HFFc6 (cell line): Measurements from ENCODE around the gene AGO4. TPM values are rescaled to one million over a fixed set of nuclear protein-coding genes. Genes with fewer than 3 reads are reported as not detected.

ENCODE experiments used
- DNase-seq: peaks from one replicate; pipeline ENCODE4 v3.0.0-alpha.2; 2018
- H3K27ac Mint-ChIP-seq: 2 replicates; pipeline ENCODE4 v1.8.0; 2020; ENCODE audit warnings: mild to moderate bottlenecking, mixed read lengths
- H3K27me3 Mint-ChIP-seq: 2 replicates; pipeline ENCODE4 v1.8.0; 2021; ENCODE audit warnings: mild to moderate bottlenecking, moderate library complexity, mixed read lengths; ENCODE audit not compliant: insufficient read depth
- H3K36me3 Mint-ChIP-seq: 2 replicates; pipeline ENCODE4 v1.8.0; 2021; ENCODE audit warnings: low read depth, mixed read lengths
- H3K4me1 Mint-ChIP-seq: 2 replicates; pipeline ENCODE4 v1.8.0; 2020; ENCODE audit warnings: low read depth, mixed read lengths
- H3K4me3 Mint-ChIP-seq: 2 replicates; pipeline ENCODE4 v1.8.0; 2020; ENCODE audit warnings: mild to moderate bottlenecking, moderate library complexity, mixed read lengths
- H3K9me3 Mint-ChIP-seq: 2 replicates; pipeline ENCODE4 v1.8.0; 2020; ENCODE audit warnings: mild to moderate bottlenecking, mixed read lengths
- CTCF ChIP-seq: fragments of 200-600 bp; sonication (generic); IDR thresholded peaks from 2 replicates; pipeline ENCODE4 v1.5.0; 2021; ENCODE audit warnings: antibody characterized with exemption, mild to moderate bottlenecking
- total RNA-seq, 6 experiments: library from RNA; stranded (reverse); fragmentation: NEBNext Ultra II Directional; extraction: Animal tissue kit (Norgen Biotek cat#: 25700); gene quantifications; 2 replicates in 1 of 6; 3 replicates in 5 of 6; pipeline ENCODE4 v1.2.3, GENCODE V29; 2021

Gene AGO4
- total RNA-seq, 6 experiments from 2014 or later: 3.6 to 6.9 (median 6.3) TPM

- Mint-ChIP-seq H3K27me3 (0 out of 2 replicates have a peak, but pooled peaks cover 5% of the 10 kb centered on the region), H3K4me3 (peak overlapping the region; percentile 2; the same call in 1 of the 2 replicates), H3K36me3 (no peaks in the 10 kb centered on the region), H3K4me1 (peaks cover 36% of the 10 kb centered on the region), H3K9me3 (no peaks in the 10 kb centered on the region), H3K27ac (no peak overlapping the region)
- DNase-seq: no peak
- TF ChIP-seq CTCF: no peak
These were observed 74.0 kb downstream of the AGO4 start for GRCh38 chr1:35881850-35882273.

GRCh38 chr1:35882586-35882944 lies 74.7 kb downstream of the AGO4 start:
- no peak for DNase-seq
- Mint-ChIP-seq H3K4me3 (peak overlapping the region; percentile 2; the same call in 1 of the 2 replicates), H3K9me3 (no peaks in the 10 kb centered on the region), H3K27me3 (0 out of 2 replicates have a peak, but pooled peaks cover 5% of the 10 kb centered on the region), H3K36me3 (no peaks in the 10 kb centered on the region), H3K27ac (no peak overlapping the region), H3K4me1 (peaks cover 43% of the 10 kb centered on the region)
- TF ChIP-seq CTCF: no peak

- H3K27me3 Mint-ChIP-seq: 0 out of 2 replicates have a peak, but pooled peaks cover 5% of the 10 kb centered on the region
- peak; percentile 97 for TF ChIP-seq CTCF
- H3K4me1 Mint-ChIP-seq: peaks cover 44% of the 10 kb centered on the region
- no peaks in the 10 kb centered on the region for H3K36me3 Mint-ChIP-seq
- DNase-seq: peak; percentile 89
- H3K27ac Mint-ChIP-seq: peak within 1 kb of the TSS; percentile 60
- no peaks in the 10 kb centered on the region for H3K9me3 Mint-ChIP-seq
- H3K4me3 Mint-ChIP-seq: peak within 1 kb of the TSS; percentile 93
These were observed 75.3 kb downstream of the AGO4 start, which contains the start of gene AGO1 for GRCh38 chr1:35882945-35883634. TSS of gene AGO1 (plus strand) at chr1:35883209. CDS start at chr1:35883422, 213 bp downstream.

- 0 out of 2 replicates have a peak, but pooled peaks cover 5% of the 10 kb centered on the region for H3K27me3 Mint-ChIP-seq
- H3K9me3 Mint-ChIP-seq: no peaks in the 10 kb centered on the region
- peak overlapping the region; percentile 93 for H3K4me3 Mint-ChIP-seq
- peak overlapping the region; percentile 60 for H3K27ac Mint-ChIP-seq
- peak; percentile 2 for DNase-seq
- no peaks in the 10 kb centered on the region; the same call in 1 of the 2 replicates for H3K36me3 Mint-ChIP-seq
- no peak for TF ChIP-seq CTCF
- peaks cover 44% of the 10 kb centered on the region for H3K4me1 Mint-ChIP-seq
These were observed 75.9 kb downstream of the AGO4 start for GRCh38 chr1:35883635-35884101.

- H3K27ac Mint-ChIP-seq: no peak overlapping the region
- H3K27me3 Mint-ChIP-seq: 0 out of 2 replicates have a peak, but pooled peaks cover 5% of the 10 kb centered on the region
- DNase-seq: no peak
- TF ChIP-seq CTCF: no peak
- H3K4me3 Mint-ChIP-seq: no peak overlapping the region; the same call in 1 of the 2 replicates
- no peaks in the 10 kb centered on the region; the same call in 1 of the 2 replicates for H3K36me3 Mint-ChIP-seq
- peaks cover 44% of the 10 kb centered on the region for H3K4me1 Mint-ChIP-seq
- no peaks in the 10 kb centered on the region for H3K9me3 Mint-ChIP-seq
These were observed 77.1 kb downstream of the AGO4 start for GRCh38 chr1:35884934-35885333.
